HUES6 (cell line): ENCODE data around the gene UTP3.

ENCODE experiments used
- H3K27ac ChIP-seq: 2 replicates; pipeline ENCODE4 v1.7.0; 2013; ENCODE audit warnings: low read depth, mild to moderate bottlenecking, low read length, inconsistent platforms
- H3K27me3 ChIP-seq: 2 replicates; pipeline ENCODE4 v1.6.1; 2013; ENCODE audit warnings: low read length; ENCODE audit not compliant: control insufficient read depth, insufficient read depth
- H3K36me3 ChIP-seq: 2 replicates; pipeline ENCODE4 v1.6.1; 2013; ENCODE audit warnings: low read length; ENCODE audit not compliant: control insufficient read depth, insufficient read depth
- H3K4me1 ChIP-seq: 2 replicates; pipeline ENCODE4 v1.6.1; 2013; ENCODE audit warnings: low read length; ENCODE audit not compliant: control insufficient read depth, insufficient read depth
- H3K4me3 ChIP-seq: 2 replicates; pipeline ENCODE4 v1.5.1; 2013; ENCODE audit warnings: low read depth, low read length
- H3K9ac ChIP-seq: one replicate; pipeline ENCODE4 v1.6.1; 2013; ENCODE audit warnings: mild to moderate bottlenecking, low read length
- H3K9me3 ChIP-seq: 2 replicates; pipeline ENCODE4 v1.6.1; 2013; ENCODE audit warnings: low read depth, low read length; ENCODE audit not compliant: control insufficient read depth, insufficient read depth

UTP3 gene

DNA sequence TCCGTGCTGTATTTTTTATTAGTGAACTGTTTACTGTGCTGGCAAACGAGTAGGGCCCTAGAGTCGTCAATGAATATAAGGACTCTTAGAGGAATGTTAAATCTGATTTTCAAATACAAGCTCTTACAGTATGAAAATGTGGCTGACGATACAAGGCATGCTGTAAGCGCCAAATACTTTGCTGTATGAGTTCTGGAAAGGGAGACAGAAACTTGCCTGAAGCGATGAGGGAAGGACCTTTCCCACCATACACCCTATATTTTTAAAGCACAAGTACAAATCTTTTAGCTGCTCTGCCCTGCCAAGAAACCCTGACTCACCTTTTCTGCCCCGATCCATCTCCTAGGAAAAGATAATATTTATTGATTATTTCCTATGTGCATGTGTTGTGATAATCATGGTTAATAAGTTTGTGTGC is 17.7 kb downstream of the UTP3 start:
- H3K27ac ChIP-seq, result no peak overlapping the region
- H3K4me3 ChIP-seq, result peak overlapping the region; percentile 86
- no peaks in the 10 kb centered on the region for H3K36me3 ChIP-seq
- peaks cover 12% of the 10 kb centered on the region for H3K4me1 ChIP-seq
- no peaks in the 10 kb centered on the region for H3K27me3 ChIP-seq
- H3K9ac ChIP-seq, result peak overlapping the region; percentile 50
- H3K9me3 ChIP-seq, result no peaks in the 10 kb centered on the region

DNA sequence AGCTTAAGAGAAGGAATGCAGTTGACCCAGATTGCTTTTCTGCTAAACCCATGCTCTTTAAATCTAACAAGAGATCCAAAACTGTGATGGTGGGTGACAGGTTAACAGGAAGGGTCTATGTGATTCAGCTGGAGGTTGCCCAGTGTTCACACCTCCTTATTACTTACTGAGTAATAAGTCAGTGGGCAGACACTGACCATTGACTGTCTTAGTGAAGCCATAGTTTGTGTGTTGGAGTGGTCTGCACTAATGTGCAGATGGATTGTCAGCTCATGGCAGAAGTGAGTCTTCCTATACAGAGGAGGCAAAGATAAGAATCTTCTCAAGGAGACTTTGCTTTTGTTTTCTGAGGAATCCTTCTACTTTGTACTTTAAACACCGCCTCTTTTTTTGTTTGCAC is 18.2 kb downstream of the UTP3 start:
- Histone ChIP-seq H3K36me3 (no peaks in the 10 kb centered on the region), H3K4me1 (peaks cover 12% of the 10 kb centered on the region), H3K27me3 (no peaks in the 10 kb centered on the region), H3K27ac (no peak overlapping the region), H3K9me3 (no peaks in the 10 kb centered on the region), H3K4me3 (peak overlapping the region; percentile 86), H3K9ac (no peak overlapping the region)

GRCh38 chr4:70709611-70710205 is 21.4 kb downstream of the UTP3 start:
- Histone ChIP-seq H3K4me3 (no peak overlapping the region), H3K9ac (no peak overlapping the region), H3K27ac (no peak overlapping the region), H3K9me3 (no peaks in the 10 kb centered on the region), H3K27me3 (no peaks in the 10 kb centered on the region), H3K4me1 (peaks cover 31% of the 10 kb centered on the region), H3K36me3 (no peaks in the 10 kb centered on the region)

DNA sequence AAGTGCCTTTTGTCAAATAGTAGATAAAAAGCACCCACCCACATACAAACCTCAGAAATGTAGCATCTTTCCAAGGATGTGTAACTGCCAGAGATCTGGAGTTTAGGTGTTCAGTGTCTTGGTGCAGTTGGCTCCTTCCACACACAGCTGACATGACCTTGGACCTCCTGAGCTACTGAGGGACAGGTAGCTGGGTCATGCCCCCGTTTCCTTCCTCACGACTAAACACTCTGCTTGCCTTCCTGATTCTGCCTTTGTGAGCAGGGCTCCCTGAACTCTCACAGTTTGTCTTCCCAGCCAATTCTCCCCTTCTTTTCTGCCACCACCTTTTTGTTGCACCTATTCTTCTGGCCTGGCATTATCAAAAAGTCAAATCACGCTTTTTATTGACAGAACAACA is 23.3 kb downstream of the UTP3 start:
- Histone ChIP-seq H3K27me3 (no peaks in the 10 kb centered on the region), H3K9me3 (no peaks in the 10 kb centered on the region), H3K36me3 (no peaks in the 10 kb centered on the region), H3K4me1 (peaks cover 25% of the 10 kb centered on the region), H3K9ac (no peak overlapping the region), H3K27ac (no peak overlapping the region), H3K4me3 (no peak overlapping the region)

DNA sequence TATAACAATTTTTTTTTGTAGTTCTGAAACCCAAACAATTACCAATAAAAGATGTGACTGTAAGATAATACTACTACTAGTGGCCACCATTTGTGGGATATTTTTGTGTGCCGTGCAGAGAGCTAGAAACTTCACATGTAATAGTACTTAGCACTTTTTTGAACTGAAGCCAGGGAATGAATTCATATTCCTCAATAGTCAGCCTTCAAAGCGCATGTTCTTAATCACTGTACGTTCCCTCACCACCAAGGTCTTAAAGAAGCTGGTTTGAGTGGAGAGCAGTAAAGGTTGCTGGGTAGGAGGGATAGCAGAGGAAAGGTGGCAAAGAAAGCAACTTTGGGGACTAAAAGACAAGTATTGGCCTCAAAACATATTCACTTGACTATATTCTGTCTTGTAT is 23.8 kb downstream of the UTP3 start:
- Histone ChIP-seq H3K27me3 (no peaks in the 10 kb centered on the region), H3K4me3 (no peak overlapping the region), H3K36me3 (no peaks in the 10 kb centered on the region), H3K9me3 (no peaks in the 10 kb centered on the region), H3K4me1 (peaks cover 25% of the 10 kb centered on the region), H3K27ac (no peak overlapping the region), H3K9ac (no peak overlapping the region)

- no peaks in the 10 kb centered on the region for H3K36me3 ChIP-seq
- peaks cover 25% of the 10 kb centered on the region for H3K4me1 ChIP-seq
- H3K27ac ChIP-seq, result no peak overlapping the region
- H3K9me3 ChIP-seq, result no peaks in the 10 kb centered on the region
- H3K27me3 ChIP-seq, result no peaks in the 10 kb centered on the region
- no peak overlapping the region for H3K4me3 ChIP-seq
- H3K9ac ChIP-seq, result no peak overlapping the region
Observed at GRCh38 chr4:70712604-70713452, 24.5 kb downstream of the UTP3 start.

GRCh38 chr4:70713453-70714078 is 25.2 kb downstream of the UTP3 start:
- Histone ChIP-seq H3K27ac (no peak overlapping the region), H3K27me3 (no peaks in the 10 kb centered on the region), H3K4me1 (peaks cover 25% of the 10 kb centered on the region), H3K9me3 (no peaks in the 10 kb centered on the region), H3K4me3 (no peak overlapping the region), H3K36me3 (no peaks in the 10 kb centered on the region), H3K9ac (no peak overlapping the region)

- Histone ChIP-seq H3K9me3 (no peaks in the 10 kb centered on the region), H3K36me3 (no peaks in the 10 kb centered on the region), H3K4me3 (no peak overlapping the region), H3K27me3 (no peaks in the 10 kb centered on the region), H3K9ac (no peak overlapping the region), H3K4me1 (peaks cover 25% of the 10 kb centered on the region), H3K27ac (no peak overlapping the region)
Observed at GRCh38 chr4:70714079-70714887, 26.0 kb downstream of the UTP3 start.

DNA sequence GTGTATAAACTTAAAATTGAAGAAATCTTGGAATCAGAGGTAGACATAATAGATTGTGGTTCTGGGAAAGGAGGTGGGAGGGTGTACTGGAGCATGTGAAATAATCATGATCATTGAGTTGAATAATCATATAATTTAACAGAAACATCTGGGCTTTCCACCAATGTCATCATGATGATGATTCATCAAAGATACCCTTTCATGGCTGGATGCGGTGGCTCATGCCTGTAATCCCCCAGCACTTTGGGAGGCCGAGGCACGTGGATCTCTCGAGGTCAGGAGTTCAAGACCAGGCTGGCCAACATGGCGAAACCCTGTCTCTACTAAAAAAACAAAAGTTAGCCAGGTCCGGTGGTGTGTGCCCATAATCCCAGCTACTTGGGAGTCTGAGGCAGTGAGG is 26.8 kb downstream of the UTP3 start:
- no peaks in the 10 kb centered on the region for H3K27me3 ChIP-seq
- no peaks in the 10 kb centered on the region for H3K36me3 ChIP-seq
- H3K27ac ChIP-seq, result no peak overlapping the region
- H3K9ac ChIP-seq, result no peak overlapping the region
- H3K4me3 ChIP-seq, result no peak overlapping the region
- no peaks in the 10 kb centered on the region for H3K9me3 ChIP-seq
- peaks cover 19% of the 10 kb centered on the region for H3K4me1 ChIP-seq

DNA sequence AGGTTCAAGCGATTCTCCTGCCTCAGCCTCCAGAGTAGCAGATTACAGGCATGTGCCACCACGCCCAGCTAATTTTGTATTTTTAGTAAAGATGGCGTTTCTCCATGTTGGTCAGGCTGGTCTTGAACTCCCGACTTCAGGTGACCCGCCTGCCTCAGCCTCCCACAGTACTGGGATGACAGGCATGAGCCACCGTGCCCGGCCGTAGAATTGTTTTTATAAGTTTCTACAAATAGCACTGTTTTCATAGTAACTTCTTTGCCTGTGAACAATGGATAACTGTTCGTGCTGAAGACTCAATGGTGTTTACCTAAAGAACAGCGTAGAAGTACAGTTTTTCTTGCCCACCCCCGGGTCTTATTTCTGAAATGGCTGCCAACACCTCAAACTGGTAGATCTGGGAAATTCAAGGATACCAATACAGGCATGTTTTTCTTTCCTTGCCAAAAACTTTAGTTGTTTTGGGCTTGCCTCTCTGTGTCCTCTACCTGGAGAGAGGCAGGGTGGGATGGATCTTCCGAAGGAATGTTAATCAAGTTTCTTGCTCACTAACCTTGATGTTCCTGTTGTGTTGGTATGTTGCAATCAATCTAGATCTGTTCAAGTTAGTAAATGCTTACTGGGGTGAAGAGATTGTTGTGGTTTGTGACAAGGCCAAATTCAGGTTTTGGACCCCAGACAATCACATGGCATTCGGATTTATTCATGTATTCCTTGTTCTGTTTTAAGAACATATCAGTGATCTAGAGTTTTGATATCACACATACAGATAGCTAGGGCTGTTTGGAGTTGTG is 30.7 kb downstream of the UTP3 start:
- no peaks in the 10 kb centered on the region for H3K9me3 ChIP-seq
- peaks cover 13% of the 10 kb centered on the region for H3K4me1 ChIP-seq
- no peak overlapping the region for H3K4me3 ChIP-seq
- H3K36me3 ChIP-seq, result no peaks in the 10 kb centered on the region
- no peak overlapping the region for H3K27ac ChIP-seq
- H3K27me3 ChIP-seq, result no peaks in the 10 kb centered on the region
- H3K9ac ChIP-seq, result no peak overlapping the region
